Activated CD8-positive, alpha-beta T cell treated with anti-CD3 and anti-CD28 coated beads, Interleukin-2, amount 10 ng/mL, durations not matched to agents 7 days and 5 days (primary cell): ENCODE data around the gene FBN1. TPM values are rescaled to one million over a fixed set of nuclear protein-coding genes. Genes with fewer than 3 reads are reported as not detected.

ENCODE experiments used
- ATAC-seq: fragments of 150-1000 bp; cut with Tn5 transposase; one replicate; pipeline ENCODE4 v1.10.0; 2021; ENCODE audit warnings: moderate library complexity
- CTCF ChIA-PET: fragments of 350-600 bp; sonication (Branson Sonifier 250); formaldehyde crosslinking; loops from one replicate; lab custom pipeline; 2021; ENCODE audit warnings: antibody characterized with exemption; lab: Charles Lee
- POLR2A ChIA-PET: fragments of 350-600 bp; sonication (Branson Sonifier 250); formaldehyde crosslinking; loops from one replicate; lab custom pipeline; 2021; ENCODE audit warnings: antibody characterized with exemption; lab: Charles Lee
- DNase-seq: peaks from one replicate; pipeline ENCODE4 v3.0.0-alpha.2; 2020
- H3K27ac Mint-ChIP-seq: one replicate; pipeline ENCODE4 v1.8.0; 2021; ENCODE audit warnings: mild to moderate bottlenecking, mixed read lengths
- H3K27me3 Mint-ChIP-seq: one replicate; pipeline ENCODE4 v1.8.0; 2021; ENCODE audit warnings: low read depth, mixed read lengths
- H3K36me3 Mint-ChIP-seq: one replicate; pipeline ENCODE4 v1.8.0; 2021; ENCODE audit warnings: low read depth, mixed read lengths
- H3K4me1 Mint-ChIP-seq: one replicate; pipeline ENCODE4 v1.8.0; 2021; ENCODE audit warnings: low read depth, mixed read lengths
- H3K4me3 Mint-ChIP-seq: one replicate; pipeline ENCODE4 v1.8.0; 2021; ENCODE audit warnings: mild to moderate bottlenecking, mixed read lengths
- H3K9me3 Mint-ChIP-seq: one replicate; pipeline ENCODE4 v1.8.0; 2022; ENCODE audit warnings: mixed read lengths; ENCODE audit not compliant: insufficient read depth
- total RNA-seq, 2 experiments: library from RNA; stranded (reverse); gene quantifications; one replicate each; pipeline ENCODE4 v1.2.3, GENCODE V29; 2021

Gene FBN1
- total RNA-seq, 2 experiments from 2014 or later, result 0.81 to 1.3 TPM

GRCh38 chr15:48426044-48426443, 219.5 kb downstream of the FBN1 start:
- Mint-ChIP-seq H3K9me3 (no peaks in the 10 kb centered on the region), H3K4me3 (no peak overlapping the region), H3K27me3 (no peaks in the 10 kb centered on the region), H3K27ac (no peak overlapping the region), H3K4me1 (peaks cover 2% of the 10 kb centered on the region), H3K36me3 (no peaks in the 10 kb centered on the region)
- ChIA-PET POLR2A (no interaction called here), CTCF (no interaction called here)
- no peak for DNase-seq
- ATAC-seq, result no peak

GRCh38 chr15:48425051-48425450, 220.5 kb downstream of the FBN1 start:
- DNase-seq, result no peak
- ChIA-PET CTCF (interaction anchor here (0.6 kb wide), 1 partner anchor 1530 kb away, joined by 3 read pairs; no protein-coding TSS in a partner anchor), POLR2A (no interaction called here)
- Mint-ChIP-seq H3K27me3 (no peaks in the 10 kb centered on the region), H3K9me3 (no peaks in the 10 kb centered on the region), H3K4me3 (no peak overlapping the region), H3K4me1 (peaks cover 2% of the 10 kb centered on the region), H3K27ac (no peak overlapping the region), H3K36me3 (no peaks in the 10 kb centered on the region)
- no peak for ATAC-seq

- H3K4me3 Mint-ChIP-seq, result no peak overlapping the region
- DNase-seq (no peak), ATAC-seq (no peak)
- no peaks in the 10 kb centered on the region for H3K27me3 Mint-ChIP-seq
- no peak overlapping the region for H3K27ac Mint-ChIP-seq
- ChIA-PET CTCF (no interaction called here), POLR2A (no interaction called here)
- H3K4me1 Mint-ChIP-seq, result peaks cover 2% of the 10 kb centered on the region
- H3K9me3 Mint-ChIP-seq, result no peaks in the 10 kb centered on the region
- no peaks in the 10 kb centered on the region for H3K36me3 Mint-ChIP-seq
These were observed 221.5 kb downstream of the FBN1 start for GRCh38 chr15:48423896-48424475.

- H3K4me1 Mint-ChIP-seq, result peaks cover 2% of the 10 kb centered on the region
- no peaks in the 10 kb centered on the region for H3K36me3 Mint-ChIP-seq
- no peak for DNase-seq
- ChIA-PET POLR2A (no interaction called here), CTCF (no interaction called here)
- H3K9me3 Mint-ChIP-seq, result no peaks in the 10 kb centered on the region
- no peak overlapping the region for H3K4me3 Mint-ChIP-seq
- H3K27ac Mint-ChIP-seq, result no peak overlapping the region
- peaks cover 2% of the 10 kb centered on the region for H3K27me3 Mint-ChIP-seq
- no peak for ATAC-seq
These were observed 222.2 kb downstream of the FBN1 start for GRCh38 chr15:48423342-48423741.

GRCh38 chr15:48422401-48422800, 223.1 kb downstream of the FBN1 start:
- Mint-ChIP-seq H3K4me3 (no peak overlapping the region), H3K27me3 (peaks cover 3% of the 10 kb centered on the region), H3K36me3 (no peaks in the 10 kb centered on the region), H3K27ac (no peak overlapping the region), H3K4me1 (peaks cover 2% of the 10 kb centered on the region), H3K9me3 (no peaks in the 10 kb centered on the region)
- DNase-seq (no peak), ATAC-seq (no peak)
- CTCF ChIA-PET, result no interaction called here
- POLR2A ChIA-PET, result no interaction called here

- Mint-ChIP-seq H3K9me3 (no peaks in the 10 kb centered on the region), H3K4me3 (no peak overlapping the region), H3K36me3 (no peaks in the 10 kb centered on the region), H3K27ac (no peak overlapping the region), H3K27me3 (peaks cover 3% of the 10 kb centered on the region), H3K4me1 (peaks cover 2% of the 10 kb centered on the region)
- POLR2A ChIA-PET, result interaction anchor here (0.6 kb wide), 1 partner anchor 180 kb away, joined by 3 read pairs; no protein-coding TSS in a partner anchor
- CTCF ChIA-PET, result no interaction called here
- DNase-seq, result no peak
- ATAC-seq, result no peak
These were observed 224.1 kb downstream of the FBN1 start for GRCh38 chr15:48421362-48421761.

GRCh38 chr15:48419896-48420295, 225.6 kb downstream of the FBN1 start:
- ChIA-PET CTCF (no interaction called here), POLR2A (interaction anchor here (0.6 kb wide), 1 partner anchor 118 kb away, joined by 4 read pairs; no protein-coding TSS in a partner anchor)
- ATAC-seq, result no peak
- no peak for DNase-seq
- H3K36me3 Mint-ChIP-seq, result no peaks in the 10 kb centered on the region
- H3K27ac Mint-ChIP-seq, result no peak overlapping the region
- no peaks in the 10 kb centered on the region for H3K9me3 Mint-ChIP-seq
- peaks cover 3% of the 10 kb centered on the region for H3K27me3 Mint-ChIP-seq
- H3K4me1 Mint-ChIP-seq, result peaks cover 2% of the 10 kb centered on the region
- no peak overlapping the region for H3K4me3 Mint-ChIP-seq

- Mint-ChIP-seq H3K36me3 (no peaks in the 10 kb centered on the region), H3K27ac (no peak overlapping the region), H3K4me1 (no peaks in the 10 kb centered on the region), H3K9me3 (no peaks in the 10 kb centered on the region), H3K27me3 (peaks cover 3% of the 10 kb centered on the region), H3K4me3 (no peak overlapping the region)
- DNase-seq (no peak), ATAC-seq (no peak)
- ChIA-PET CTCF (no interaction called here), POLR2A (no interaction called here)
These were observed 227.2 kb downstream of the FBN1 start for GRCh38 chr15:48418343-48418742.

GRCh38 chr15:48416301-48416700, 229.2 kb downstream of the FBN1 start:
- no peaks in the 10 kb centered on the region for H3K4me1 Mint-ChIP-seq
- DNase-seq (no peak), ATAC-seq (no peak)
- no peak overlapping the region for H3K4me3 Mint-ChIP-seq
- ChIA-PET POLR2A (no interaction called here), CTCF (no interaction called here)
- peaks cover 3% of the 10 kb centered on the region for H3K27me3 Mint-ChIP-seq
- no peaks in the 10 kb centered on the region for H3K36me3 Mint-ChIP-seq
- no peaks in the 10 kb centered on the region for H3K9me3 Mint-ChIP-seq
- H3K27ac Mint-ChIP-seq, result no peak overlapping the region

GRCh38 chr15:48415036-48415886, 230.2 kb downstream of the FBN1 start:
- DNase-seq, result no peak
- ChIA-PET POLR2A (no interaction called here), CTCF (no interaction called here)
- H3K4me3 Mint-ChIP-seq, result no peak overlapping the region
- H3K27me3 Mint-ChIP-seq, result peaks cover 3% of the 10 kb centered on the region
- no peak for ATAC-seq
- no peaks in the 10 kb centered on the region for H3K9me3 Mint-ChIP-seq
- no peak overlapping the region for H3K27ac Mint-ChIP-seq
- H3K4me1 Mint-ChIP-seq, result no peaks in the 10 kb centered on the region
- no peaks in the 10 kb centered on the region for H3K36me3 Mint-ChIP-seq

GRCh38 chr15:48414015-48414414, 231.5 kb downstream of the FBN1 start:
- DNase-seq (no peak), ATAC-seq (no peak)
- peaks cover 3% of the 10 kb centered on the region for H3K27me3 Mint-ChIP-seq
- POLR2A ChIA-PET, result no interaction called here
- no peaks in the 10 kb centered on the region for H3K4me1 Mint-ChIP-seq
- no peak overlapping the region for H3K4me3 Mint-ChIP-seq
- no peaks in the 10 kb centered on the region for H3K36me3 Mint-ChIP-seq
- no peaks in the 10 kb centered on the region for H3K9me3 Mint-ChIP-seq
- H3K27ac Mint-ChIP-seq, result no peak overlapping the region
- CTCF ChIA-PET, result no interaction called here

- DNase-seq (no peak), ATAC-seq (no peak)
- H3K9me3 Mint-ChIP-seq, result no peaks in the 10 kb centered on the region
- H3K27me3 Mint-ChIP-seq, result peaks cover under 1% of the 10 kb centered on the region
- POLR2A ChIA-PET, result no interaction called here
- H3K36me3 Mint-ChIP-seq, result no peaks in the 10 kb centered on the region
- no peak overlapping the region for H3K27ac Mint-ChIP-seq
- no peak overlapping the region for H3K4me3 Mint-ChIP-seq
- no peaks in the 10 kb centered on the region for H3K4me1 Mint-ChIP-seq
- CTCF ChIA-PET, result no interaction called here
These were observed 232.2 kb downstream of the FBN1 start for GRCh38 chr15:48413304-48413703.
